CD14-positive monocyte (primary cell): ENCODE data around the gene IL9. TPM values are rescaled to one million over a fixed set of nuclear protein-coding genes. Genes with fewer than 3 reads are reported as not detected.

Source experiments
- DNase-seq, 3 donors: peaks; one replicate each; pipeline ENCODE4 v3.0.0-alpha.2; 2011 to 2022
- H2AFZ ChIP-seq: 2 replicates; pipeline ENCODE4 v1.6.0; 2012; ENCODE audit warnings: mild to moderate bottlenecking, low read depth, low read length, inconsistent platforms; ENCODE audit not compliant: insufficient read depth, poor library complexity, severe bottlenecking
- H3K27ac ChIP-seq, 2 donors: 1 replicate in 1 of 2; 2 replicates in 1 of 2; pipeline ENCODE4 v1.5.1; 2012 to 2013; ENCODE audit warnings: low read length in 2 of 2, control low read depth in 1 of 2, inconsistent platforms in 1 of 2, low read depth in 1 of 2, mild to moderate bottlenecking in 1 of 2
- H3K27me3 ChIP-seq, 2 donors: one replicate each; pipeline versions ENCODE4 v1.6.0 to v1.6.1; 2011 to 2013; ENCODE audit warnings: low read length in 2 of 2; ENCODE audit not compliant: control insufficient read depth in 2 of 2, insufficient read depth in 2 of 2
- H3K36me3 ChIP-seq, 2 donors: replicated peaks in 1 of 2; 1 replicate in 1 of 2; 2 replicates in 1 of 2; pipeline versions ENCODE4 v1.5.1 to v1.6.1; 2012 to 2013; ENCODE audit warnings: low read length in 2 of 2, control low read depth in 1 of 2, inconsistent platforms in 1 of 2, mild to moderate bottlenecking in 1 of 2; ENCODE audit not compliant: insufficient read depth in 2 of 2, control insufficient read depth in 1 of 2
- H3K4me1 ChIP-seq, 2 donors: 1 replicate in 1 of 2; 2 replicates in 1 of 2; pipeline versions ENCODE4 v1.5.1 to v1.6.1; 2012 to 2013; ENCODE audit warnings: low read length in 2 of 2, control low read depth in 1 of 2, inconsistent platforms in 1 of 2, mild to moderate bottlenecking in 1 of 2, moderate library complexity in 1 of 2; ENCODE audit not compliant: insufficient read depth in 2 of 2, control insufficient read depth in 1 of 2
- H3K4me2 ChIP-seq: replicated peaks from 2 replicates; pipeline ENCODE3; 2012; ENCODE audit warnings: low read length, moderate library complexity, mild to moderate bottlenecking; ENCODE audit not compliant: poor library complexity, severe bottlenecking; ENCODE audit errors: extremely low read depth
- H3K4me3 ChIP-seq, 3 experiments: fragments of 200-600 bp in 1 of 3; sonication (generic) in 1 of 3; replicated peaks in 1 of 3; 1 replicate in 2 of 3; 2 replicates in 1 of 3; pipeline ENCODE4 v1.5.1; 2011 to 2013; ENCODE audit warnings: low read length in 3 of 3, mild to moderate bottlenecking in 3 of 3, control low read depth in 2 of 3, low read depth in 2 of 3, inconsistent platforms in 1 of 3, moderate library complexity in 1 of 3
- H3K79me2 ChIP-seq: 2 replicates; pipeline ENCODE4 v1.6.0; 2012; ENCODE audit warnings: mild to moderate bottlenecking, control low read depth, inconsistent platforms, low read length, moderate library complexity; ENCODE audit not compliant: insufficient read depth
- H3K9ac ChIP-seq: 2 replicates; pipeline ENCODE4 v1.6.0; 2017; ENCODE audit warnings: low read length, mild to moderate bottlenecking; ENCODE audit not compliant: insufficient read depth, poor library complexity, severe bottlenecking
- H3K9me3 ChIP-seq, 2 donors: replicated peaks in 1 of 2; 1 replicate in 1 of 2; 2 replicates in 1 of 2; pipeline versions ENCODE4 v1.5.1 to v1.6.1; 2012 to 2013; ENCODE audit warnings: low read length in 2 of 2, control low read depth in 1 of 2; ENCODE audit not compliant: control insufficient read depth in 1 of 2, insufficient read depth in 1 of 2
- H4K20me1 ChIP-seq: 2 replicates; pipeline ENCODE4 v1.6.0; 2012; ENCODE audit warnings: mild to moderate bottlenecking, low read length, control low read depth, moderate library complexity; ENCODE audit not compliant: insufficient read depth
- H3K27ac Mint-ChIP-seq, 7 donors: one replicate each; pipeline ENCODE4 v1.8.0; 2020; ENCODE audit warnings: mild to moderate bottlenecking in 7 of 7, mixed read lengths in 7 of 7, moderate library complexity in 6 of 7, inconsistent platforms in 2 of 7
- H3K27me3 Mint-ChIP-seq, 3 donors: one replicate each; pipeline ENCODE4 v1.8.0; 2021 to 2022; ENCODE audit warnings: low read depth in 3 of 3, mild to moderate bottlenecking in 3 of 3, mixed read lengths in 3 of 3, moderate library complexity in 3 of 3, inconsistent platforms in 1 of 3
- H3K36me3 Mint-ChIP-seq, 2 donors: one replicate each; pipeline ENCODE4 v1.8.0; 2020; ENCODE audit warnings: mixed read lengths in 2 of 2, inconsistent platforms in 1 of 2, mild to moderate bottlenecking in 1 of 2
- H3K4me1 Mint-ChIP-seq: one replicate; pipeline ENCODE4 v1.8.0; 2020; ENCODE audit warnings: mild to moderate bottlenecking, mixed read lengths
- H3K4me3 Mint-ChIP-seq, 2 donors: one replicate each; pipeline ENCODE4 v1.8.0; 2020; ENCODE audit warnings: mild to moderate bottlenecking in 2 of 2, mixed read lengths in 2 of 2, moderate library complexity in 1 of 2
- H3K9me3 Mint-ChIP-seq, 7 donors: one replicate each; pipeline ENCODE4 v1.8.0; 2020 to 2022; ENCODE audit warnings: mixed read lengths in 7 of 7, mild to moderate bottlenecking in 6 of 7, moderate library complexity in 6 of 7, inconsistent platforms in 2 of 7
- CTCF ChIP-seq: fragments of 200-600 bp; IDR thresholded peaks from one replicate; pipeline ENCODE4 v1.8.0; 2022; ENCODE audit warnings: antibody characterized with exemption, mild to moderate bottlenecking
- WGBS: methylation state at CpG from one replicate; pipeline ENCODE4 v1.1.5; 2013; ENCODE audit warnings: missing lambda C conversion rate; ENCODE audit not compliant: insufficient coverage; 5-methylcytosine and 5-hydroxymethylcytosine counted together
- intact Hi-C, 2 donors: fragments of 100-400 bp; cut with micrococcal nuclease; formaldehyde crosslinking; loops; one replicate each; pipeline versions ENCODE4 v1.15.0 to v1.15.1; 2023
- polyA plus RNA-seq, 3 donors: library from polyadenylated mRNA; depleted of rRNA in 1 of 3; unstranded in 2 of 3; stranded (reverse) in 1 of 3; fragments of 300-500 nt in 2 of 3; fragments of >200 nt in 1 of 3; fragmentation: Illumina TruSeq in 2 of 3; gene quantifications; 1 replicate in 2 of 3; 2 replicates in 1 of 3; pipeline ENCODE4 v1.2.3, GENCODE V29; 2012 to 2021

Gene IL9
- polyA plus RNA-seq, 3 donors, result not detected

- no peaks in the 10 kb centered on the region for H4K20me1 ChIP-seq
- no peak overlapping the region for H3K4me3 ChIP-seq
- H3K36me3 Mint-ChIP-seq, result no peaks in the 10 kb centered on the region
- peaks cover 0 to 8% of the 10 kb centered on the region in 2 donors for H3K27me3 ChIP-seq
- no peak overlapping the region for H3K9ac ChIP-seq
- intact Hi-C loops, result loop anchor here (5.0 kb wide), 1 partner anchor 196 kb away; no protein-coding TSS in a partner anchor
- H3K4me3 Mint-ChIP-seq, result no peak overlapping the region
- no peaks in the 10 kb centered on the region for H3K36me3 ChIP-seq
- peaks cover 3% of the 10 kb centered on the region for H3K4me1 Mint-ChIP-seq
- no peak overlapping the region for H2AFZ ChIP-seq
- TF ChIP-seq CTCF, result no peak
- H3K9me3 Mint-ChIP-seq, result no peaks in the 10 kb centered on the region
- WGBS, result 57% methylated on average over 2 of the region's 4 CpGs
- H3K4me1 ChIP-seq, result no peaks in the 10 kb centered on the region
- no peak overlapping the region for H3K4me2 ChIP-seq
- no peaks in the 10 kb centered on the region for H3K79me2 ChIP-seq
- H3K9me3 ChIP-seq, result no peaks in the 10 kb centered on the region
- H3K27ac ChIP-seq, result no peak overlapping the region
- H3K27me3 Mint-ChIP-seq, result peaks cover 9 to 26% (median 14%) of the 10 kb centered on the region in 3 donors
- H3K27ac Mint-ChIP-seq, result no peak overlapping the region
- no peak for DNase-seq
Observed at GRCh38 chr5:135886136-135886535, 9.5 kb downstream of the IL9 start.

GRCh38 chr5:135885031-135885430 is 10.6 kb downstream of the IL9 start:
- no peak for DNase-seq
- Mint-ChIP-seq H3K4me3 (no peak overlapping the region), H3K27me3 (peaks cover 14 to 31% (median 14%) of the 10 kb centered on the region in 3 donors), H3K36me3 (no peaks in the 10 kb centered on the region), H3K9me3 (no peaks in the 10 kb centered on the region), H3K4me1 (peaks cover 3% of the 10 kb centered on the region), H3K27ac (no peak overlapping the region)
- intact Hi-C loops, result loop anchor here (5.0 kb wide), 1 partner anchor 197 kb away; no protein-coding TSS in a partner anchor
- no peaks in the 10 kb centered on the region for H3K36me3 ChIP-seq
- peaks cover 0 to 8% of the 10 kb centered on the region in 2 donors for H3K27me3 ChIP-seq
- H4K20me1 ChIP-seq, result no peaks in the 10 kb centered on the region
- no peaks in the 10 kb centered on the region for H3K79me2 ChIP-seq
- no peak overlapping the region for H3K4me2 ChIP-seq
- H3K4me3 ChIP-seq, result no peak overlapping the region
- TF ChIP-seq CTCF, result no peak
- H3K9ac ChIP-seq, result no peak overlapping the region
- H3K27ac ChIP-seq, result no peak overlapping the region
- whole genome bisulfite sequencing, result 100% methylated on average over 2 of the region's 3 CpGs
- H2AFZ ChIP-seq, result no peak overlapping the region
- no peaks in the 10 kb centered on the region for H3K9me3 ChIP-seq
- no peaks in the 10 kb centered on the region for H3K4me1 ChIP-seq
